HepG2 (cell line): ENCODE measurements around the gene DPH7. TPM values are rescaled to one million over a fixed set of nuclear protein-coding genes. Genes with fewer than 3 reads are reported as not detected.

ENCODE experiments used
- AGO2 ChIP-seq: fragments of 200-400 bp; formaldehyde crosslinking; optimal IDR thresholded peaks from 2 replicates; pipeline ENCODE3; 2017; ENCODE audit warnings: mild to moderate bottlenecking, low read depth, low read length, moderate library complexity
- KMT2A ChIP-seq: sonication (generic); formaldehyde crosslinking; IDR thresholded peaks from 2 replicates; pipeline ENCODE4 v1.4.0; 2020; ENCODE audit warnings: missing genetic modification reagents
- MYPOP ChIP-seq: sonication (generic); formaldehyde crosslinking; IDR thresholded peaks from 2 replicates; pipeline ENCODE4 v1.8.1; 2023; ENCODE audit warnings: mild to moderate bottlenecking, moderate library complexity, missing genetic modification reagents
- SALL1 ChIP-seq: sonication (generic); formaldehyde crosslinking; IDR thresholded peaks from 2 replicates; pipeline ENCODE4 v1.8.0; 2022; ENCODE audit warnings: mild to moderate bottlenecking, missing genetic modification reagents
- SALL2 ChIP-seq: sonication (generic); formaldehyde crosslinking; IDR thresholded peaks from 2 replicates; pipeline ENCODE4 v1.8.1; 2023; ENCODE audit warnings: mild to moderate bottlenecking, missing genetic modification reagents, inconsistent platforms
- XRCC5 ChIP-seq: fragments of 200-400 bp; formaldehyde crosslinking; optimal IDR thresholded peaks from 2 replicates; pipeline ENCODE3; 2017; ENCODE audit warnings: mild to moderate bottlenecking, low read length
- ZBTB14 ChIP-seq: sonication (generic); formaldehyde crosslinking; IDR thresholded peaks from 2 replicates; pipeline ENCODE4 v1.4.0; 2020; ENCODE audit warnings: missing genetic modification reagents
- ZFY ChIP-seq: sonication (generic); formaldehyde crosslinking; IDR thresholded peaks from 2 replicates; pipeline ENCODE4 v1.4.0; 2020; ENCODE audit warnings: missing genetic modification reagents
- ZNF143 ChIP-seq: sonication (generic); formaldehyde crosslinking; IDR thresholded peaks from 2 replicates; pipeline ENCODE4 v1.4.0; 2020; ENCODE audit warnings: missing genetic modification reagents
- ZNF225 ChIP-seq: sonication (generic); formaldehyde crosslinking; IDR thresholded peaks from 2 replicates; pipeline ENCODE4 v1.4.0; 2020; ENCODE audit warnings: mild to moderate bottlenecking, missing genetic modification reagents
- polyA plus RNA-seq, 8 experiments: library from polyadenylated mRNA; depleted of rRNA in 3 of 8; stranded (reverse) in 7 of 8; unstranded in 1 of 8; fragments of >200 nt; fragmentation: Illumina TruSeq in 4 of 8; extraction: Trizol in 4 of 8; gene quantifications; 2 replicates each; pipeline versions ENCODE4 v1.2.1 to v1.2.3, GENCODE V29; 2011 to 2016; ENCODE audit warnings: low read depth in 4 of 8, missing spikeins in 1 of 8, mixed read lengths in 1 of 8; ENCODE audit not compliant: insufficient read depth in 1 of 8
- total RNA-seq, 5 experiments: library from RNA; depleted of rRNA; stranded (reverse); fragments of >200 nt; fragmentation: Illumina TruSeq; extraction: Trizol; gene quantifications; 2 replicates each; pipeline ENCODE4 v1.2.3, GENCODE V29; 2016; ENCODE audit warnings: low read depth in 1 of 5
- TF ChIP-seq, protein P1 (sequence below): sonication (generic); formaldehyde crosslinking; IDR thresholded peaks from 2 replicates; pipeline ENCODE4 v1.5.1; 2020; ENCODE audit warnings: missing genetic modification reagents, mild to moderate bottlenecking, borderline replicate concordance
- TF ChIP-seq, protein P2 (sequence below), 2 experiments: sonication (generic) in 1 of 2; formaldehyde crosslinking in 1 of 2; IDR thresholded peaks; 2 replicates each; pipeline versions ENCODE4 v1.5.1 to v1.6.1; 2011 to 2020; ENCODE audit warnings: borderline replicate concordance in 1 of 2, low read depth in 1 of 2, low read length in 1 of 2, mild to moderate bottlenecking in 1 of 2, missing genetic modification reagents in 1 of 2, moderate library complexity in 1 of 2
- TF ChIP-seq, protein P3 (sequence below): IDR thresholded peaks from 2 replicates; pipeline ENCODE4 v1.6.1; 2016; ENCODE audit warnings: low read depth, missing genetic modification reagents, missing compliant biosample characterization

Gene DPH7
- total and polyA plus RNA-seq, 2 of the 13 experiments (the other 11 are each of a cell fraction or from before 2014, with no cell fraction given) = 27.6 to 31.6 TPM

- TF ChIP-seq, protein P1, sequence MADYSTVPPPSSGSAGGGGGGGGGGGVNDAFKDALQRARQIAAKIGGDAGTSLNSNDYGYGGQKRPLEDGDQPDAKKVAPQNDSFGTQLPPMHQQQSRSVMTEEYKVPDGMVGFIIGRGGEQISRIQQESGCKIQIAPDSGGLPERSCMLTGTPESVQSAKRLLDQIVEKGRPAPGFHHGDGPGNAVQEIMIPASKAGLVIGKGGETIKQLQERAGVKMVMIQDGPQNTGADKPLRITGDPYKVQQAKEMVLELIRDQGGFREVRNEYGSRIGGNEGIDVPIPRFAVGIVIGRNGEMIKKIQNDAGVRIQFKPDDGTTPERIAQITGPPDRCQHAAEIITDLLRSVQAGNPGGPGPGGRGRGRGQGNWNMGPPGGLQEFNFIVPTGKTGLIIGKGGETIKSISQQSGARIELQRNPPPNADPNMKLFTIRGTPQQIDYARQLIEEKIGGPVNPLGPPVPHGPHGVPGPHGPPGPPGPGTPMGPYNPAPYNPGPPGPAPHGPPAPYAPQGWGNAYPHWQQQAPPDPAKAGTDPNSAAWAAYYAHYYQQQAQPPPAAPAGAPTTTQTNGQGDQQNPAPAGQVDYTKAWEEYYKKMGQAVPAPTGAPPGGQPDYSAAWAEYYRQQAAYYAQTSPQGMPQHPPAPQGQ (CRISPR knock-in tag) = no peak
- TF ChIP-seq, protein P2, sequence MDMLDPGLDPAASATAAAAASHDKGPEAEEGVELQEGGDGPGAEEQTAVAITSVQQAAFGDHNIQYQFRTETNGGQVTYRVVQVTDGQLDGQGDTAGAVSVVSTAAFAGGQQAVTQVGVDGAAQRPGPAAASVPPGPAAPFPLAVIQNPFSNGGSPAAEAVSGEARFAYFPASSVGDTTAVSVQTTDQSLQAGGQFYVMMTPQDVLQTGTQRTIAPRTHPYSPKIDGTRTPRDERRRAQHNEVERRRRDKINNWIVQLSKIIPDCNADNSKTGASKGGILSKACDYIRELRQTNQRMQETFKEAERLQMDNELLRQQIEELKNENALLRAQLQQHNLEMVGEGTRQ (IDR thresholded peaks at IDR 0.05; ENCODE audit: low read depth, low read length) = no peak
- TF ChIP-seq, protein P2 (CRISPR knock-in tag; IDR thresholded peaks at IDR 0.05; ENCODE audit: borderline replicate concordance) = no peak
- TF ChIP-seq, protein P3, sequence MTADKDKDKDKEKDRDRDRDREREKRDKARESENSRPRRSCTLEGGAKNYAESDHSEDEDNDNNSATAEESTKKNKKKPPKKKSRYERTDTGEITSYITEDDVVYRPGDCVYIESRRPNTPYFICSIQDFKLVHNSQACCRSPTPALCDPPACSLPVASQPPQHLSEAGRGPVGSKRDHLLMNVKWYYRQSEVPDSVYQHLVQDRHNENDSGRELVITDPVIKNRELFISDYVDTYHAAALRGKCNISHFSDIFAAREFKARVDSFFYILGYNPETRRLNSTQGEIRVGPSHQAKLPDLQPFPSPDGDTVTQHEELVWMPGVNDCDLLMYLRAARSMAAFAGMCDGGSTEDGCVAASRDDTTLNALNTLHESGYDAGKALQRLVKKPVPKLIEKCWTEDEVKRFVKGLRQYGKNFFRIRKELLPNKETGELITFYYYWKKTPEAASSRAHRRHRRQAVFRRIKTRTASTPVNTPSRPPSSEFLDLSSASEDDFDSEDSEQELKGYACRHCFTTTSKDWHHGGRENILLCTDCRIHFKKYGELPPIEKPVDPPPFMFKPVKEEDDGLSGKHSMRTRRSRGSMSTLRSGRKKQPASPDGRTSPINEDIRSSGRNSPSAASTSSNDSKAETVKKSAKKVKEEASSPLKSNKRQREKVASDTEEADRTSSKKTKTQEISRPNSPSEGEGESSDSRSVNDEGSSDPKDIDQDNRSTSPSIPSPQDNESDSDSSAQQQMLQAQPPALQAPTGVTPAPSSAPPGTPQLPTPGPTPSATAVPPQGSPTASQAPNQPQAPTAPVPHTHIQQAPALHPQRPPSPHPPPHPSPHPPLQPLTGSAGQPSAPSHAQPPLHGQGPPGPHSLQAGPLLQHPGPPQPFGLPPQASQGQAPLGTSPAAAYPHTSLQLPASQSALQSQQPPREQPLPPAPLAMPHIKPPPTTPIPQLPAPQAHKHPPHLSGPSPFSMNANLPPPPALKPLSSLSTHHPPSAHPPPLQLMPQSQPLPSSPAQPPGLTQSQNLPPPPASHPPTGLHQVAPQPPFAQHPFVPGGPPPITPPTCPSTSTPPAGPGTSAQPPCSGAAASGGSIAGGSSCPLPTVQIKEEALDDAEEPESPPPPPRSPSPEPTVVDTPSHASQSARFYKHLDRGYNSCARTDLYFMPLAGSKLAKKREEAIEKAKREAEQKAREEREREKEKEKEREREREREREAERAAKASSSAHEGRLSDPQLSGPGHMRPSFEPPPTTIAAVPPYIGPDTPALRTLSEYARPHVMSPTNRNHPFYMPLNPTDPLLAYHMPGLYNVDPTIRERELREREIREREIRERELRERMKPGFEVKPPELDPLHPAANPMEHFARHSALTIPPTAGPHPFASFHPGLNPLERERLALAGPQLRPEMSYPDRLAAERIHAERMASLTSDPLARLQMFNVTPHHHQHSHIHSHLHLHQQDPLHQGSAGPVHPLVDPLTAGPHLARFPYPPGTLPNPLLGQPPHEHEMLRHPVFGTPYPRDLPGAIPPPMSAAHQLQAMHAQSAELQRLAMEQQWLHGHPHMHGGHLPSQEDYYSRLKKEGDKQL (CRISPR knock-in tag) = no peak
- peak; percentile 45; the same call in 1 of the 2 replicates for TF ChIP-seq SALL1
- peak; percentile 45 for TF ChIP-seq KMT2A (CRISPR knock-in tag)
- TF ChIP-seq XRCC5 = no peak
- TF ChIP-seq ZNF225 = peak; percentile 81; the same call in 1 of the 2 replicates
- peak; percentile 13; the same call in 1 of the 2 replicates for TF ChIP-seq ZNF143 (CRISPR knock-in tag)
- TF ChIP-seq MYPOP (CRISPR knock-in tag) = peak; percentile 64; the same call in 1 of the 2 replicates
- peak; percentile 90 for TF ChIP-seq AGO2
- TF ChIP-seq ZBTB14 (CRISPR knock-in tag) = no peak
- TF ChIP-seq SALL2 (CRISPR knock-in tag) = peak; percentile 55; the same call in 1 of the 2 replicates
- TF ChIP-seq ZFY (CRISPR knock-in tag) = peak; percentile 7
Measured at GRCh38 chr9:137552022-137552768, 26.5 kb downstream of the DPH7 start (continued).
